SW 1271 (cell line): ENCODE results near the gene WBP2.

ENCODE experiments used
- DNase-seq, 2 experiments: peaks; one replicate each; lab custom pipeline; 2025; lab: John Stamatoyannopoulos, UW

Gene WBP2

GRCh38 chr17:75855310-75856061 lies at the start of gene WBP2:
Gene WBP2 (minus strand): TSS chr17:75855335. CDS start chr17:75855297, 38 bp downstream.
- peak; percentile 99 to 100 for DNase-seq

- DNase-seq: no peak
These were observed 47.3 kb upstream of the WBP2 start for GRCh38 chr17:75902406-75902805.

GRCh38 chr17:75901727-75902126 lies 46.6 kb upstream of the WBP2 start:
- no peak for DNase-seq

- DNase-seq: no peak
These were observed 45.8 kb upstream of the WBP2 start for GRCh38 chr17:75900691-75901533.

- no peak for DNase-seq
These were observed 44.8 kb upstream of the WBP2 start for GRCh38 chr17:75899767-75900468.

GRCh38 chr17:75899353-75899752 lies 44.2 kb upstream of the WBP2 start:
- DNase-seq: no peak

GRCh38 chr17:75898791-75899190 lies 43.7 kb upstream of the WBP2 start:
- DNase-seq: no peak

GRCh38 chr17:75898065-75898464 lies 42.9 kb upstream of the WBP2 start:
- no peak for DNase-seq

- DNase-seq: no peak
These were observed 42.3 kb upstream of the WBP2 start for GRCh38 chr17:75897160-75898019.

- peak; percentile 33 to 65 for DNase-seq
These were observed 41.5 kb upstream of the WBP2 start, which contains the start of gene TRIM65 for GRCh38 chr17:75896415-75897159. Gene TRIM65 (minus strand): TSS chr17:75896951. CDS start chr17:75896937, 14 bp downstream.

GRCh38 chr17:75895370-75896155 lies 40.4 kb upstream of the WBP2 start:
- DNase-seq: peak in 1 of 2 experiments; percentile 45

- no peak for DNase-seq
These were observed 39.1 kb upstream of the WBP2 start for GRCh38 chr17:75894049-75894733.

GRCh38 chr17:75893305-75894048 lies 38.3 kb upstream of the WBP2 start:
- DNase-seq: no peak

- no peak for DNase-seq
These were observed 37.6 kb upstream of the WBP2 start for GRCh38 chr17:75892556-75893224.

- no peak for DNase-seq
These were observed 36.7 kb upstream of the WBP2 start for GRCh38 chr17:75891605-75892555.

GRCh38 chr17:75891022-75891604 lies 36.0 kb upstream of the WBP2 start:
- DNase-seq: no peak
